Prostate gland (tissue), 2 donors: ENCODE measurements around the gene COG5. TPM values are rescaled to one million over a fixed set of nuclear protein-coding genes. Genes with fewer than 3 reads are reported as not detected.

Experiments used
- DNase-seq: peaks from one replicate; pipeline ENCODE4 v3.0.0-alpha.2; 2019; ENCODE audit warnings: low spot score
- H3K27ac ChIP-seq, 2 donors: fragments of 200-600 bp; sonication (generic); 2 replicates each; pipeline ENCODE4 v1.5.1; 2017 to 2019
- H3K27me3 ChIP-seq: fragments of 200-600 bp; sonication (generic); replicated peaks from 2 replicates; pipeline ENCODE4 v1.5.1; 2019; ENCODE audit not compliant: insufficient read depth
- H3K36me3 ChIP-seq, 2 donors: fragments of 200-600 bp; sonication (generic); 1 replicate in 1 of 2; 2 replicates in 1 of 2; pipeline versions ENCODE4 v1.5.1 to v1.8.1; 2017 to 2019
- H3K4me1 ChIP-seq: fragments of 200-600 bp; sonication (generic); replicated peaks from 2 replicates; pipeline ENCODE4 v1.5.1; 2019
- H3K4me3 ChIP-seq, 2 donors: fragments of 200-600 bp; sonication (generic); 2 replicates each; pipeline ENCODE4 v1.5.1; 2017 to 2019
- H3K9me3 ChIP-seq: fragments of 200-600 bp; sonication (generic); 2 replicates; pipeline ENCODE4 v1.5.1; 2017
- CTCF ChIP-seq, 4 experiments: fragments of 200-600 bp in 2 of 4; fragments of 450-650 bp in 2 of 4; sonication (generic) in 2 of 4; IDR thresholded peaks; 1 replicate in 3 of 4; 2 replicates in 1 of 4; pipeline ENCODE4 v1.5.1; 2016 to 2019; ENCODE audit warnings: antibody characterized with exemption in 4 of 4, mild to moderate bottlenecking in 2 of 4, moderate library complexity in 2 of 4
- POLR2A ChIP-seq: fragments of 450-650 bp; IDR thresholded peaks from one replicate; pipeline ENCODE4 v1.6.1; 2016; ENCODE audit warnings: antibody characterized with exemption, mild to moderate bottlenecking
- POLR2AphosphoS5 ChIP-seq: sonication (generic); formaldehyde crosslinking; IDR thresholded peaks from one replicate; pipeline ENCODE4 v1.6.1; 2017; ENCODE audit warnings: antibody characterized with exemption
- WGBS: methylation state at CpG from one replicate; pipeline ENCODE4 v1.1.5; 2018; 5-methylcytosine and 5-hydroxymethylcytosine counted together
- intact Hi-C: fragments of 100-400 bp; cut with DNase I; formaldehyde crosslinking; loops from one replicate; pipeline ENCODE4 v1.14.2; 2022
- total RNA-seq, 2 donors: library from RNA; depleted of rRNA; stranded (reverse); fragments of >200 nt; gene quantifications; one replicate each; pipeline ENCODE4 v1.1.0, GENCODE V29; 2016

Gene COG5
- total RNA-seq, 2 donors from 2014 or later, result 35.1 to 86.4 TPM

GRCh38 chr7:107439025-107439424, 124.7 kb downstream of the COG5 start:
- Histone ChIP-seq H3K27ac (no peak overlapping the region), H3K36me3 (no peaks in the 10 kb centered on the region), H3K27me3 (no peaks in the 10 kb centered on the region), H3K4me3 (no peak overlapping the region), H3K9me3 (no peaks in the 10 kb centered on the region), H3K4me1 (no peaks in the 10 kb centered on the region)
- TF ChIP-seq CTCF (IDR thresholded peaks at IDR 0.05) (no peak), POLR2AphosphoS5 (no peak), POLR2A (no peak)
- intact Hi-C loops, result no loop called here
- DNase-seq, result no peak
- 83% methylated on average over 5 of the region's 5 CpGs for WGBS

GRCh38 chr7:107435749-107436148, 128.0 kb downstream of the COG5 start:
- no peak for DNase-seq
- Histone ChIP-seq H3K9me3 (no peaks in the 10 kb centered on the region), H3K27me3 (no peaks in the 10 kb centered on the region), H3K27ac (no peak overlapping the region), H3K36me3 (no peaks in the 10 kb centered on the region), H3K4me3 (no peak overlapping the region), H3K4me1 (no peaks in the 10 kb centered on the region)
- intact Hi-C loops, result no loop called here
- TF ChIP-seq CTCF (IDR thresholded peaks at IDR 0.05) (no peak), POLR2A (no peak), POLR2AphosphoS5 (no peak)
- 93% methylated on average over 1 of the region's 1 CpG for WGBS

DNA sequence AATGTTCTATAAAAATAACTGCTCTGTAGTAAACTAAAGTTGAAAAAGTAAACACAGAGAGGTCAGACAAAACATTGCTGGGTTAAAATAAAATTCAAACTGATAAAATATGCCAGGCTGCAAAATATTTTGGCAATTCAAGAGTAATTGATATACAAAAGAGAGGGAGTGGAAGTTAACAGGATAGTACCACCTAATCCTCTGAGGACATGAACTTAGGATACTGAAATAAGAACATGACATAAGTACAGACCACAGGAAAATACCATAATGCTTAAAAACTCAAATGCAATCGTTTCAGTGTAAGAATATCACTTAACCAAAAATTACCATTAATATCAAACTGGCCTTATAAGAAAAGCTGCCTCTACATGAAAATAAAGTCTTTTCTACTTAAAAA, 131.5 kb downstream of the COG5 start:
- TF ChIP-seq POLR2AphosphoS5, result no peak
- no peak for TF ChIP-seq POLR2A
- WGBS, result 91% methylated on average over 1 of the region's 1 CpG
- H3K27ac ChIP-seq, result no peak overlapping the region

GRCh38 chr7:107430057-107430456, 133.7 kb downstream of the COG5 start:
- Histone ChIP-seq H3K4me3 (no peak overlapping the region), H3K27ac (no peak overlapping the region), H3K36me3 (no peaks in the 10 kb centered on the region), H3K9me3 (no peaks in the 10 kb centered on the region), H3K27me3 (no peaks in the 10 kb centered on the region), H3K4me1 (no peaks in the 10 kb centered on the region)
- no peak for DNase-seq
- intact Hi-C loops, result no loop called here
- TF ChIP-seq CTCF (IDR thresholded peaks at IDR 0.05) (no peak), POLR2A (no peak), POLR2AphosphoS5 (no peak)

More for the DNA sequence above, 131.5 kb downstream of the COG5 start:
- Histone ChIP-seq H3K4me1 (no peaks in the 10 kb centered on the region), H3K4me3 (no peak overlapping the region), H3K27me3 (no peaks in the 10 kb centered on the region), H3K9me3 (no peaks in the 10 kb centered on the region), H3K36me3 (no peaks in the 10 kb centered on the region)
- DNase-seq, result no peak
- intact Hi-C loops, result no loop called here

DNA sequence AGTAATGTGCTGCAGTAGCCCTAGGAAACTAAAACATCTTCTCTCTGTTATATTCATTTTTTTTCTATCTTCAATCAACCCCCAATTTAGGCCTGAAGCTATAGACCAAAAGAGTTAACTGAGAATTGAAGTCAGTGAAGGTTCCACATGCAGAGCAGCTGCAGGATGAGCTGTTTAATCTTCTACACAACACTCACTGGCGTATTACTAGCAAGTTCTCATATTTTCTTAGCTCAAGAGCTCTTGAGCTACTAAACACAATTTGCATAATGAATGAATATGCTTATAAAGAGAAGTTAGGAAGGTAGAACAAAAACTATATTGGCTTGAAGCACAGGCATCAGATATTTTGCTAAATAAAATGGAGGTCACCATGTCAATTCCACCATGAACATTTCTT, 135.1 kb downstream of the COG5 start:
- Histone ChIP-seq H3K27ac (no peak overlapping the region), H3K4me1 (no peaks in the 10 kb centered on the region), H3K36me3 (no peaks in the 10 kb centered on the region), H3K27me3 (no peaks in the 10 kb centered on the region), H3K4me3 (no peak overlapping the region), H3K9me3 (no peaks in the 10 kb centered on the region)
- no peak for TF ChIP-seq CTCF (IDR thresholded peaks at IDR 0.05)
- TF ChIP-seq POLR2AphosphoS5, result no peak
- no peak for TF ChIP-seq POLR2A
- intact Hi-C loops, result no loop called here
- WGBS, result 93% methylated on average over 1 of the region's 1 CpG
- DNase-seq, result no peak
